Transverse colon (tissue), 4 donors: ENCODE measurements around the gene SNRPB. TPM values are rescaled to one million over a fixed set of nuclear protein-coding genes. Genes with fewer than 3 reads are reported as not detected.

Source experiments
- DNase-seq: peaks from one replicate; pipeline ENCODE4 v3.0.0-alpha.2; 2019
- H3K27ac ChIP-seq, 4 donors: fragments of 200-600 bp; sonication (generic); 2 replicates each; pipeline ENCODE4 v1.5.1; 2016 to 2018; ENCODE audit warnings: inconsistent platforms in 4 of 4
- H3K27me3 ChIP-seq: fragments of 200-600 bp; sonication (generic); 2 replicates; pipeline ENCODE4 v1.5.1; 2017; ENCODE audit warnings: inconsistent platforms
- H3K36me3 ChIP-seq, 4 donors: fragments of 200-600 bp; sonication (generic); 2 replicates each; pipeline ENCODE4 v1.5.1; 2017 to 2019; ENCODE audit warnings: inconsistent platforms in 4 of 4
- H3K4me1 ChIP-seq, 4 donors: fragments of 200-600 bp; sonication (generic); 2 replicates each; pipeline ENCODE4 v1.5.1; 2017 to 2020; ENCODE audit warnings: inconsistent platforms in 4 of 4
- H3K4me3 ChIP-seq, 4 donors: fragments of 200-600 bp; sonication (generic); 1 replicate in 1 of 4; 2 replicates in 3 of 4; pipeline versions ENCODE4 v1.5.1 to v1.6.1; 2017 to 2019; ENCODE audit warnings: inconsistent platforms in 4 of 4
- H3K9me3 ChIP-seq, 2 donors: fragments of 200-600 bp; sonication (generic); 2 replicates each; pipeline ENCODE4 v1.5.1; 2017 to 2019; ENCODE audit warnings: inconsistent platforms in 2 of 2
- CTCF ChIP-seq, 5 experiments: fragments of 200-600 bp in 3 of 5; fragments of 450-650 bp in 2 of 5; sonication (generic) in 3 of 5; IDR thresholded peaks; 1 replicate in 2 of 5; 2 replicates in 3 of 5; pipeline ENCODE4 v1.5.1; 2016 to 2017; ENCODE audit warnings: antibody characterized with exemption in 5 of 5, inconsistent platforms in 3 of 5, mild to moderate bottlenecking in 2 of 5, moderate library complexity in 1 of 5
- EP300 ChIP-seq: sonication (generic); formaldehyde crosslinking; IDR thresholded peaks from one replicate; pipeline ENCODE4 v1.6.1; 2017; ENCODE audit warnings: antibody characterized with exemption, low read depth
- POLR2A ChIP-seq: fragments of 450-650 bp; IDR thresholded peaks from one replicate; pipeline ENCODE4 v1.6.1; 2016; ENCODE audit warnings: antibody characterized with exemption, mild to moderate bottlenecking, moderate library complexity
- POLR2AphosphoS5 ChIP-seq, 3 donors: sonication (generic); formaldehyde crosslinking; IDR thresholded peaks; one replicate each; pipeline ENCODE4 v1.6.1; 2016; ENCODE audit warnings: antibody characterized with exemption in 3 of 3
- WGBS, 2 donors: methylation state at CpG; one replicate each; pipeline ENCODE4 v1.1.5; 2018; ENCODE audit warnings: low coverage in 1 of 2; 5-methylcytosine and 5-hydroxymethylcytosine counted together
- in situ Hi-C, 4 donors: fragments of 200-750 bp; cut with MboI; loops; one replicate each; pipeline versions ENCODE4 v1.15.0 to v1.15.1; 2017; ENCODE audit warnings: low sequenced_read_pairs in 3 of 4, low pct_ligation_motif_present in 1 of 4, low pct_unique_long_range_greater_than_20kb in 1 of 4
- intact Hi-C: fragments of 100-400 bp; cut with DNase I; formaldehyde crosslinking; loops from one replicate; pipeline ENCODE4 v1.15.1; 2023; ENCODE audit warnings: low total_unique reads
- total RNA-seq, 4 donors: library from RNA; depleted of rRNA; stranded (reverse); fragments of >200 nt; gene quantifications; one replicate each; pipeline ENCODE4 v1.1.0, GENCODE V29; 2016

Gene SNRPB
- total RNA-seq, 4 donors from 2014 or later: 50.9 to 144 (median 125) TPM

- 61% methylated on average over 4 of the region's 4 CpGs; no CpG with 5 or more reads in 1 of the 2 donors for WGBS, 2 donors
- H3K9me3 ChIP-seq: no peaks in the 10 kb centered on the region
- H3K36me3 ChIP-seq: no peaks in the 10 kb centered on the region
- H3K4me3 ChIP-seq: no peak overlapping the region
- DNase-seq: no peak
- in situ Hi-C loops: no loop called here
- no peak overlapping the region for H3K27ac ChIP-seq
- H3K4me1 ChIP-seq: no peaks in the 10 kb centered on the region
- no peaks in the 10 kb centered on the region for H3K27me3 ChIP-seq
- no peak for TF ChIP-seq EP300
- TF ChIP-seq POLR2A: no peak
- TF ChIP-seq POLR2AphosphoS5 (IDR thresholded peaks at IDR 0.05): no peak
- no peak for TF ChIP-seq CTCF (IDR thresholded peaks at IDR 0.05)
- intact Hi-C loops: no loop called here
These were observed 23.7 kb downstream of the SNRPB start for GRCh38 chr20:2446845-2447244.

DNA sequence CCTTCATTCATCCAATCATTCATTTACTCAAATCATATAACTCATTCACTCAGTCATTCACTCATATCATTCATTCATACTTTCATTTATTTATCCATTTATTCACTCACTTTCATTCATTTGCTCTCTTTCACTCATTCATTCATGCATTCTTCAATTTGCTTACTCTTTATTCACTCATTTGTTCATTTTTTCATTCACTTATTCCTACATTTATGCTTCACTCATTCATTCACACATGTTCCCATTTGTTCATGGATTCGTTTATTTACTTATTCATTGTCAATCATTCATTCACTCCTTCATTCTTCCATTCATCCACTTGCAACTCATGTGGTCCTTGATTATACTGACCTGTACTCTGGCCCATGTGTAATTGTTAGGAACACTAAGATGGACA, 39.4 kb downstream of the SNRPB start:
- in situ Hi-C loops: no loop called here
- Histone ChIP-seq H3K9me3 (no peaks in the 10 kb centered on the region), H3K27me3 (peaks cover 7% of the 10 kb centered on the region), H3K4me3 (no peak overlapping the region), H3K36me3 (no peaks in the 10 kb centered on the region), H3K4me1 (no peaks in the 10 kb centered on the region), H3K27ac (no peak overlapping the region)
- no peak for DNase-seq
- 43 to 71% methylated on average over 1 of the region's 1 CpG for WGBS, 2 donors
- intact Hi-C loops: no loop called here
- TF ChIP-seq EP300 (no peak), POLR2AphosphoS5 (IDR thresholded peaks at IDR 0.05) (no peak), CTCF (IDR thresholded peaks at IDR 0.05) (no peak), POLR2A (no peak)

DNA sequence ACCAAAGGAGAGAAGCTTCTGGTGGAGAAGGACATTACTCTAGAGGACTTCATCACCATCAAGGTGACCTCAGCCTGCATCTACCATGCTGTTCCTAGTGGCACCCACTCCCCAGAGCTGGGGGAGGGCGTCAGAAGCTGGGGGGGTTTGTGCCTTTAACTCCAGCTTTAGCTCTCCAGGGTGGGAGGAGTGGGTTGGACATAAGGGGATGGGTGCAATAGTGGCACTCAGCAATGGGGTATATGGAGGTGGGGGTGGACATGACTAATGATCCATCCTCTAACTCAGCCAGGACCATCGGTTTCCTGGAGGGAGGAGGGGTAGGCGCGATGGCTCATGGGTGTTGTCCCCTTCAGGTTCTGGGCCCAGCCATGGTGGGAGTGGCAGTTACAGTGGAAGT, 40.1 kb downstream of the SNRPB start:
- Histone ChIP-seq H3K4me1 (no peaks in the 10 kb centered on the region), H3K4me3 (no peak overlapping the region), H3K27me3 (peaks cover 7% of the 10 kb centered on the region), H3K27ac (no peak overlapping the region), H3K9me3 (no peaks in the 10 kb centered on the region), H3K36me3 (no peaks in the 10 kb centered on the region)
- WGBS, 2 donors: 63% methylated on average over 4 of the region's 4 CpGs; no CpG with 5 or more reads in 1 of the 2 donors
- TF ChIP-seq POLR2AphosphoS5 (IDR thresholded peaks at IDR 0.05) (no peak), POLR2A (no peak), EP300 (no peak), CTCF (IDR thresholded peaks at IDR 0.05) (no peak)
- intact Hi-C loops (no loop called here), in situ Hi-C loops (no loop called here)
- DNase-seq: no peak

DNA sequence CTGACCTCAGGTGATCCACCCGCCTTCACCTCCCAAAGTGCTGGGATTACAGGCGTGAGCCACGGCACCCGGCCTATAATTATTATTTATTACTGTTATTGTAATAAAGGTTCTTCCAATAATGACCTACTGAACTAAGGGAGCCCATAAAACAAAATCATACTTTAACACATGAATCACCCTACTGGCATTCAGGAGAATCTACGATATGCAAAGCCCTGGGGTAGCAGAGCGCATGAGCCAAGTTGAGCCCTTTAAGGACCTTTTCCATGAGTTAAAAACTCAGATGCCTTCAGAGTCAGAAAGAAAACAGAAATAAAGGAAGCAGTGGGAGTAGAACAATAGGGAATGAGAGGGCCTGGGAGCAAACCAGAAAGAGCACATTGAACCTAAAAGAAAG, 41.5 kb downstream of the SNRPB start:
- WGBS, 2 donors: 70 to 76% methylated on average over 3 to 6 of the region's 6 CpGs
- no peaks in the 10 kb centered on the region for H3K4me1 ChIP-seq
- no peak for DNase-seq
- no peak for TF ChIP-seq CTCF (IDR thresholded peaks at IDR 0.05)
- no peak for TF ChIP-seq POLR2A
- no peak for TF ChIP-seq EP300
- no peak for TF ChIP-seq POLR2AphosphoS5 (IDR thresholded peaks at IDR 0.05)
- no peaks in the 10 kb centered on the region for H3K9me3 ChIP-seq
- H3K27me3 ChIP-seq: peaks cover 10% of the 10 kb centered on the region
- intact Hi-C loops (no loop called here), in situ Hi-C loops (no loop called here)
- H3K27ac ChIP-seq: no peak overlapping the region
- H3K4me3 ChIP-seq: no peak overlapping the region
- no peaks in the 10 kb centered on the region for H3K36me3 ChIP-seq
